ENCODE measurements around the gene COL15A1. TPM values are rescaled to one million over a fixed set of nuclear protein-coding genes. Genes with fewer than 3 reads are reported as not detected.

COL15A1 gene
- total RNA-seq, 4 donors from 2014 or later, result 4.6 to 51.9 (median 10.7) TPM

DNA sequence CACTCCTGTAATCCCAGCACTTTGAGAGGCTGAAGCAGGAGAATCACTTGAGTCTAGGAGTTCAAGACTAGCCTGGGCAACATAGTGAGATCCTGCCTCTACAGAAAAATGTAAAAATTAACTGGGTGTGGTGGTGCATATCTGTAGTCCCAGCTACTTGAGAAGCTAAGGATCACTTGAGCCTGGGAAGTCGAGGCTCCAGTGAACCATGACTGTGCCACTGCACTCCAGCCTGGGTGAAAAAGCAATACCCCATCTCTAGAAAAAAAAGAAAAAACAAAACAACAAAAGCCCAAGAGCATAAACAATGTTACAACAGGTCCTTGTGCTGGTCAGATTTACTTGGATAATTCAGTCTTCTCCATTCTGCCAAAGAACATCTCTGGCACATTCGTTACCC, 116.9 kb downstream of the COL15A1 start:
- peaks cover 0 to 24% (median 2%) of the 10 kb centered on the region in 4 donors for H3K4me1 ChIP-seq
- H3K9me3 ChIP-seq, result no peaks in the 10 kb centered on the region
- no peaks in the 10 kb centered on the region for H3K36me3 ChIP-seq
- no peak for DNase-seq
- no peak overlapping the region for H3K4me3 ChIP-seq
- TF ChIP-seq POLR2AphosphoS5 (IDR thresholded peaks at IDR 0.05) (no peak), POLR2A (IDR thresholded peaks at IDR 0.05) (no peak), EP300 (IDR thresholded peaks at IDR 0.05; ENCODE audit: low read depth) (no peak)
- TF ChIP-seq, protein P1, sequence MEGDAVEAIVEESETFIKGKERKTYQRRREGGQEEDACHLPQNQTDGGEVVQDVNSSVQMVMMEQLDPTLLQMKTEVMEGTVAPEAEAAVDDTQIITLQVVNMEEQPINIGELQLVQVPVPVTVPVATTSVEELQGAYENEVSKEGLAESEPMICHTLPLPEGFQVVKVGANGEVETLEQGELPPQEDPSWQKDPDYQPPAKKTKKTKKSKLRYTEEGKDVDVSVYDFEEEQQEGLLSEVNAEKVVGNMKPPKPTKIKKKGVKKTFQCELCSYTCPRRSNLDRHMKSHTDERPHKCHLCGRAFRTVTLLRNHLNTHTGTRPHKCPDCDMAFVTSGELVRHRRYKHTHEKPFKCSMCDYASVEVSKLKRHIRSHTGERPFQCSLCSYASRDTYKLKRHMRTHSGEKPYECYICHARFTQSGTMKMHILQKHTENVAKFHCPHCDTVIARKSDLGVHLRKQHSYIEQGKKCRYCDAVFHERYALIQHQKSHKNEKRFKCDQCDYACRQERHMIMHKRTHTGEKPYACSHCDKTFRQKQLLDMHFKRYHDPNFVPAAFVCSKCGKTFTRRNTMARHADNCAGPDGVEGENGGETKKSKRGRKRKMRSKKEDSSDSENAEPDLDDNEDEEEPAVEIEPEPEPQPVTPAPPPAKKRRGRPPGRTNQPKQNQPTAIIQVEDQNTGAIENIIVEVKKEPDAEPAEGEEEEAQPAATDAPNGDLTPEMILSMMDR (IDR thresholded peaks at IDR 0.05), result no peak
- intact Hi-C loops (cut with DNase I; ENCODE audit: low total_unique reads) (no loop called here), in situ Hi-C loops (cut with MboI; ENCODE audit: low pct_ligation_motif_present in 1 of 4, low pct_unique_long_range_greater_than_20kb in 1 of 4, low sequenced_read_pairs in 3 of 4) (no loop called here)
- WGBS, 2 donors (ENCODE audit: low coverage in 1 of 2), result 82 to 90% methylated on average over 2 of the region's 2 CpGs
- H3K27me3 ChIP-seq, result no peaks in the 10 kb centered on the region
- no peak overlapping the region for H3K27ac ChIP-seq

DNA sequence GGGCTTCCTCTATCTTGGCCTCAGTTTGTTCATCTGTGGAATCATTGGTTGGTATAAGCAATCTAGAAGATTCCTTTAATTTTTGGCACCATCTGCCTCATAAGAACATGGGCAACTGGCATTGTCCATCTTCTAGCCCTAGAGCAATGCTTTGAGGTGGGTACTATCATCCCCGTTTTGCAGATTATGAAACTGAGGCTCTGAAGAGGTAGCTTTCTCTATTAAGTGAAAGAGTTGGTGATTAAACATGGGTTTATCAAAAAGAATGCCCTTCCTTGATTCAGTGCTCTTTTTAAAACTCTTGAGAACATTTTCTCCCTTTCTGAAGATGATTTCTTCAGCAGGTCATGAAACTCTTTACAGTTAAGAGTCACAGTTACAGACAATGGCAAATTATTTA, 118.8 kb downstream of the COL15A1 start:
- 91 to 100% methylated on average over 1 of the region's 1 CpG for WGBS, 2 donors (ENCODE audit: low coverage in 1 of 2)

DNA sequence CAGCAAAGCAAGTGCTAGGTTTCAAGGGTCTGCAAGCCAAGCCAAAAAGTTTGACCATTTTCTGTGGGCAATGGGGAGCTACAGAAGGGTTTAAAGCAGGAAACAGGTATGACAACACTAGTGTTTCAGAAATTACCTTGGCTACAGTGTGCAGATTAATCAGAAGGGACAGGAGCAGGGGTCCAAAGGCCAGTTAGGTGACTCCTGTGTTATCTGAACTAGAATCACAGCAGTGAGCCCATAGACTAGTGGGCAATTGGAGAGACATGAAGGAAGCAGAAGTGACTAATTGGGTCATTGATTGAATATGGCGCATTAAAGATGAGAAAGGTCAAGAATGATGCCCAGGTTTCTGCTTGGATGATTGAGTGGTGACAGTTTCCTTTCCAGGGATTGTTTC, 119.8 kb downstream of the COL15A1 start:
- Histone ChIP-seq H3K27me3 (no peaks in the 10 kb centered on the region), H3K36me3 (no peaks in the 10 kb centered on the region), H3K27ac (no peak overlapping the region), H3K4me1 (peaks cover 0 to 12% (median 0%) of the 10 kb centered on the region in 4 donors), H3K4me3 (no peak overlapping the region), H3K9me3 (no peaks in the 10 kb centered on the region)
- in situ Hi-C loops (cut with MboI; ENCODE audit: low pct_ligation_motif_present in 1 of 4, low pct_unique_long_range_greater_than_20kb in 1 of 4, low sequenced_read_pairs in 3 of 4) (no loop called here), intact Hi-C loops (cut with DNase I; ENCODE audit: low total_unique reads) (no loop called here)
- DNase-seq, result no peak
- 80 to 97% methylated on average over 1 of the region's 1 CpG for WGBS, 2 donors (ENCODE audit: low coverage in 1 of 2)
- TF ChIP-seq, protein P1 (IDR thresholded peaks at IDR 0.05), result no peak
- TF ChIP-seq POLR2AphosphoS5 (IDR thresholded peaks at IDR 0.05) (no peak), POLR2A (IDR thresholded peaks at IDR 0.05) (no peak), EP300 (IDR thresholded peaks at IDR 0.05; ENCODE audit: low read depth) (no peak)

More for the DNA sequence above, 118.8 kb downstream of the COL15A1 start:
- Histone ChIP-seq H3K9me3 (no peaks in the 10 kb centered on the region), H3K36me3 (no peaks in the 10 kb centered on the region), H3K27ac (no peak overlapping the region), H3K4me3 (no peak overlapping the region), H3K27me3 (no peaks in the 10 kb centered on the region), H3K4me1 (peaks cover 0 to 18% (median under 1%) of the 10 kb centered on the region in 4 donors)
- in situ Hi-C loops (cut with MboI; ENCODE audit: low pct_ligation_motif_present in 1 of 4, low pct_unique_long_range_greater_than_20kb in 1 of 4, low sequenced_read_pairs in 3 of 4), result no loop called here
- intact Hi-C loops (cut with DNase I; ENCODE audit: low total_unique reads), result no loop called here
- no peak for TF ChIP-seq EP300 (IDR thresholded peaks at IDR 0.05; ENCODE audit: low read depth)
- TF ChIP-seq POLR2AphosphoS5 (IDR thresholded peaks at IDR 0.05), result no peak
- TF ChIP-seq, protein P1 (IDR thresholded peaks at IDR 0.05), result no peak
- no peak for DNase-seq

GRCh38 chr9:99066571-99066970, 122.9 kb downstream of the COL15A1 start:
- DNase-seq, result no peak
- H3K36me3 ChIP-seq, result no peaks in the 10 kb centered on the region
- WGBS, 2 donors (ENCODE audit: low coverage in 1 of 2), result 67% methylated on average over 3 of the region's 3 CpGs; no CpG with 5 or more reads in 1 of the 2 donors
- no peaks in the 10 kb centered on the region for H3K27me3 ChIP-seq
- H3K27ac ChIP-seq, result no peak overlapping the region
- intact Hi-C loops (cut with DNase I; ENCODE audit: low total_unique reads) (no loop called here), in situ Hi-C loops (cut with MboI; ENCODE audit: low pct_ligation_motif_present in 1 of 4, low pct_unique_long_range_greater_than_20kb in 1 of 4, low sequenced_read_pairs in 3 of 4) (no loop called here)
- no peaks in the 10 kb centered on the region for H3K4me1 ChIP-seq
- H3K4me3 ChIP-seq, result no peak overlapping the region
- TF ChIP-seq POLR2A (IDR thresholded peaks at IDR 0.05) (no peak), POLR2AphosphoS5 (IDR thresholded peaks at IDR 0.05) (no peak), EP300 (IDR thresholded peaks at IDR 0.05; ENCODE audit: low read depth) (no peak)
- TF ChIP-seq, protein P1 (IDR thresholded peaks at IDR 0.05), result no peak
- no peaks in the 10 kb centered on the region for H3K9me3 ChIP-seq

Data from transverse colon (tissue), 4 donors.